Stimulated activated memory B cell treated with anti-CD40 and anti-IgM and Interleukin-4, amounts not matched to agents 10 μg/mL and 1 μg/mL and 100 μg/mL, for 72 hours (primary cell): ENCODE results near the gene VAPB.
"Not testable (repeated sequence)": the region's sequence is repeated elsewhere in the genome, so short reads cannot be mapped to it uniquely, and the experiment has no call there.

Experiments
- ATAC-seq: fragments of 150-1000 bp; cut with Tn5 transposase; 2 replicates; pipeline ENCODE4 v1.10.0; 2021
- H3K27ac Mint-ChIP-seq: one replicate; pipeline ENCODE4 v1.8.0; 2022; ENCODE audit warnings: mild to moderate bottlenecking, mixed read lengths
- H3K27me3 Mint-ChIP-seq: one replicate; pipeline ENCODE4 v1.8.0; 2022; ENCODE audit warnings: mixed read lengths
- H3K36me3 Mint-ChIP-seq: one replicate; pipeline ENCODE4 v1.8.0; 2022; ENCODE audit warnings: mixed read lengths
- H3K4me1 Mint-ChIP-seq: one replicate; pipeline ENCODE4 v1.8.0; 2022; ENCODE audit warnings: mixed read lengths
- H3K4me3 Mint-ChIP-seq: one replicate; pipeline ENCODE4 v1.8.0; 2022; ENCODE audit warnings: mild to moderate bottlenecking, moderate library complexity, mixed read lengths
- H3K9me3 Mint-ChIP-seq: one replicate; pipeline ENCODE4 v1.8.0; 2022; ENCODE audit warnings: mixed read lengths

The VAPB gene

DNA sequence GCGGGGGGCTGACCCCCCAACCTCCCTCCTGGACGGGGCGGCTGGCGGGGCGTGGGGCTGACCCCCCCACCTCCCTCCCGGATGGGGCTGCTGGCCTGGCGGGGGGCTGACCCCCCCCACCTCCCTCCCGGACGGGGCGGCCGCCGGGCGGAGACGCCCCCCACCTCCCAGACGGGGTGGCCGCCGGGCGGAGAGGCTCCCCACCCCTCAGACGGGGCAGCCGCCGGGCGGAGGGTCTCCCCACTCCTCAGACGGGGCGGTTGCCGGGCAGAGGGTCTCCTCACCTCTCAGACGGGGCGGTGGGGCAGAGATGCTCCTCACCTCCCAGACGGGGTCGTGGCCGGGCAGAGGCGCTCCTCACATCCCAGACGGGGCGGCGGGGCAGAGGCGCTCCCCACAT lies 25.2 kb downstream of the VAPB start:
- H3K4me3 Mint-ChIP-seq, H3K27me3 Mint-ChIP-seq, H3K9me3 Mint-ChIP-seq, H3K27ac Mint-ChIP-seq, ATAC-seq: not testable (repeated sequence)
- Mint-ChIP-seq H3K4me1 (peaks cover 32% of the 10 kb centered on the region), H3K36me3 (peaks cover 20% of the 10 kb centered on the region)

DNA sequence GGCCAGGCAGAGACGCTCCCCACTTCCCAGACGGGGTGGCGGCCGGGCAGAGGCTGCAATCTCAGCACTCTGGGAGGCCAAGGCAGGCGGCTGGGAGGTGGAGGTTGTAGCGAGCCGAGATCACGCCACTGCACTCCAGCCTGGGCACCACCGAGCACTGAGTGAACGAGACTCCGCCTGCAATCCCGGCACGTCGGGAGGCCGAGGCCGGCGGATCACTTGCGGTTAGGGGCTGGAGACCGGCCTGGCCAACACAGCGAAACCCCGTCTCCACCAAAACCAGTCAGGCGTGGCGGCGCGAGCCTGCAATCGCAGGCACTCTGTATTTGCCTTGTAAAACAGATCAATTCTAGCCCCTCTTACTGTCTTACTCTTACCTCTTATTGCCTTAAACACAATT lies 25.8 kb downstream of the VAPB start:
- H3K27ac Mint-ChIP-seq, H3K9me3 Mint-ChIP-seq, H3K27me3 Mint-ChIP-seq, H3K4me3 Mint-ChIP-seq, ATAC-seq: not testable (repeated sequence)
- peaks cover 25% of the 10 kb centered on the region for H3K36me3 Mint-ChIP-seq
- H3K4me1 Mint-ChIP-seq, result peaks cover 27% of the 10 kb centered on the region

DNA sequence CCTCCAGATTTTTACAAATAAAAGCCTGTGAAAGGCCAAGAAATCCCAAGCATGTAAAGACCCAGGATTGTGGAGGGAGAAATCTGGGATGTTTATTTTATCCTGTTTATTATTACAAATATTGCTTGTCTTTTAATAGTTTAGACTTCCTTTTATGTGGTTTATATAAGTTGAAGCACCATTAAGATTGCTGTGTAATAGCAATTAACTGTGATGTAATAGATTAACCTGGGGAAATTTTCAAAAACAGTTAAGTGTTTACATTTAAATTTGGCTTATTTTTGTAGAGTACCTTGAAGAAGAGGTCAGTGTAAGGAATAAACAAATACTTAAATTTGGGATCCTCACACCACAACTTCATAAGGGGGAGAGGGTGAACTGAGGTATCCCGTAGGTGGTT lies 27.0 kb downstream of the VAPB start:
- Mint-ChIP-seq H3K27ac (no peak overlapping the region), H3K9me3 (no peaks in the 10 kb centered on the region), H3K4me3 (no peak overlapping the region), H3K36me3 (peaks cover 35% of the 10 kb centered on the region), H3K4me1 (peaks cover 24% of the 10 kb centered on the region), H3K27me3 (no peaks in the 10 kb centered on the region)
- no peak for ATAC-seq

DNA sequence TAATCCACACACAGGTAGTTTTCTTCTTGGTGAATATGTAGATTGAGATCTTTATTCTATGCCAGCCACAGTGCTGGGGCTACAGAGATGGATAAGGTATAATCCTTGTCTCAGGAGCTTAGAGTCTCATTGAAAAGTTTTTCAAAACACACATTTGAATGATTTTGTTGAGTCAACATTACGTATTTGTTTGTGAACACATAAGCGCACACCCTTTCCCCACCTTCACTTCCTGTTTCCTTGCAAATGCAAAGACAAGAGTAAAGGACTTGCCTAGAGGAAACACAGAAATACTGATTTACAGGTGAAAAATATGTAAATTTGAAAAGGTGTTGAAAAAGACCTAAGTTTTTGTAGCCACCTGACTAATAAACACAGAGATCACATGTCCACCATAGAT lies 27.8 kb downstream of the VAPB start:
- Mint-ChIP-seq H3K36me3 (peaks cover 35% of the 10 kb centered on the region), H3K4me1 (peaks cover 24% of the 10 kb centered on the region), H3K4me3 (no peak overlapping the region), H3K27ac (no peak overlapping the region), H3K27me3 (no peaks in the 10 kb centered on the region), H3K9me3 (no peaks in the 10 kb centered on the region)
- no peak for ATAC-seq

DNA sequence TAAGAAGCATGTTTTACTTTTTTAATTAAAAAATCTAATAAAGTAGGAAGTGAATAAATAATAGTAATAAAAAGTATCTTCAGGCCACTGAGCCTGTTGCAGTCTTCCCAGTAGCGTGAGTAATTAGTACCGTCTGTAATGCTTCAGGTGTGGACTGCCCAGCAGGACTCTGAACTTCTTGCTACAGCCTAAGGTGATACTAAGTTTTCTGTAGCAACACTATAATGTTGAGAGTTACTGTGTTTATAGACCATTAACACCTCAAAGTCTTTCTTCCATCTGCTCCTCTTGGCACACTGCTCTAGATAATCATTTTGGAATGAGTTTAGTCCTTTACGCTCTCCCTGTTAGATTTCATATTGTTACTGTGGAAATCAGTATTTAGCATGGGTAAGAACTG lies 28.4 kb downstream of the VAPB start:
- no peak for ATAC-seq
- no peaks in the 10 kb centered on the region for H3K27me3 Mint-ChIP-seq
- H3K4me3 Mint-ChIP-seq, result no peak overlapping the region
- no peaks in the 10 kb centered on the region for H3K9me3 Mint-ChIP-seq
- peaks cover 24% of the 10 kb centered on the region for H3K4me1 Mint-ChIP-seq
- H3K36me3 Mint-ChIP-seq, result peaks cover 35% of the 10 kb centered on the region
- H3K27ac Mint-ChIP-seq, result no peak overlapping the region

DNA sequence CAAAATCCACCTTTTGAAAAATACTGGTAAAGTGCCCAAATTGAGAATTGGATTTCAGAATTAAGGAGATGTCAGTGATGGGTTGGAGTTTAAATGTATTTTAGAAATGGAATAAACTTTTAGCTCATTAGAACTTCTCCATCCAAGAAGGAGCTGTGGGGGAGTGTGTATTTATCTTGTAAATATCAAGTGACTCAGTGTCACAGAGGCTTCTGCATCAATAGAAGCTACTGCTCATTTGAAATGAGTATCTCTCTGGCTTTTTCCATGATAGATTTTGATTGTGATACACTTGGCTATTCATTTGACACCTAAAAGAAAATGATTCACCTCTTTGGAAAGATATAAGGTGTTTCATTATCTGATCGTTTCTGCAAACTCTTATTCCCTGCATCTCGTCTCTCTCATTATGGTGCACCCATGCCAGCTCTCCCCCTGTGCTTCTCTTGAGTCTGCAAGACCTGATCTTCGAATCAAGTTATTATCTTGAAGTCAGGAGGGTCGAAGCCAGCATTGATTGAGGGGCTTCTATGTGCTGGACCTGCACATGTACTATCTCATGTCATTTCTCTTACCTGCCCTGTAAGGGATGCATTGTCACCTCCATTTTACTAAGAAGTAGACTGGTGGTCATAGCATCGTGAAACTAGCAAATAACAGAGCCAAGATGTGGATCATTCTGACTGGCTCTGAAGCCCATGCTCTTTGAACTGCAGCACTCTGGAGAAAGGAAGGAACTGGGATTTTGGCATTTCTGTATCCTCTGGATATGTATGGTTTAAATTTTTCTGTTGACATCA lies 30.1 kb downstream of the VAPB start:
- no peaks in the 10 kb centered on the region for H3K9me3 Mint-ChIP-seq
- H3K4me1 Mint-ChIP-seq, result peaks cover 24% of the 10 kb centered on the region
- H3K27ac Mint-ChIP-seq, result no peak overlapping the region
- H3K4me3 Mint-ChIP-seq, result no peak overlapping the region
- H3K27me3 Mint-ChIP-seq, result no peaks in the 10 kb centered on the region
- peaks cover 38% of the 10 kb centered on the region for H3K36me3 Mint-ChIP-seq
- ATAC-seq, result no peak

DNA sequence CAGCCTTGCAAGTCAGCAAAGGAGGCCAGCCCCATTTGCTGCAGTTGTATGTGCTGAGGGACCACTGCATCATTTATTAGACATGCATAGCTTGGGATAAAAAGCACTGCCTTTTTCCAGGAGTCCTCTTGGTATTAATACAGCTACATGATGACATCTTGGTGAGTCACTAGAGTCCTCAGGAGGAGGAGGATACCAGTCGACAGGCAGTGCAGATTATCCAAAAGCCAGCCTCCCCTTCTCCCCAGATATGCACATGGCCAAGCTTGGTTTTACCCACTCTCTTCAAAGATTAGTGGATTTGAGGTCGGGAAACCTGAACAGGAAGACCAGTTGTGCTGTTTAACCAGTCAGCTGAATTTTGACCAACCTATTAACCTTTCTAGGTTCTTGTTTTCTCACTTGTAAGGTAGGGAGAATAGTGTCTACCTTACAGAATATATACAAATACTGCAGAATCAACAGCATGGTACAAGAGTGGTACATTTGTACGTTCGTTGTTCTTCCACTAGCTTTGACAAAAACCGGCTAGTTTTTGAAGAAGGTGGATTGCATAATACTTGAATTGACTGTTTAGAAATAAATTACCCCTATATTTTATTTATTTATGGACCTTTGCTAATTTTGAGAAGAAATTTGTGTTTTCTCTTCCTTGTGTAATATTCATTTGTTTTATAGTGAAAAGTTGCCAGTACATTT lies 31.9 kb downstream of the VAPB start:
- no peak for ATAC-seq
- Mint-ChIP-seq H3K4me1 (peaks cover 22% of the 10 kb centered on the region), H3K36me3 (peaks cover 42% of the 10 kb centered on the region), H3K27me3 (no peaks in the 10 kb centered on the region), H3K9me3 (no peaks in the 10 kb centered on the region), H3K4me3 (no peak overlapping the region), H3K27ac (no peak overlapping the region)

DNA sequence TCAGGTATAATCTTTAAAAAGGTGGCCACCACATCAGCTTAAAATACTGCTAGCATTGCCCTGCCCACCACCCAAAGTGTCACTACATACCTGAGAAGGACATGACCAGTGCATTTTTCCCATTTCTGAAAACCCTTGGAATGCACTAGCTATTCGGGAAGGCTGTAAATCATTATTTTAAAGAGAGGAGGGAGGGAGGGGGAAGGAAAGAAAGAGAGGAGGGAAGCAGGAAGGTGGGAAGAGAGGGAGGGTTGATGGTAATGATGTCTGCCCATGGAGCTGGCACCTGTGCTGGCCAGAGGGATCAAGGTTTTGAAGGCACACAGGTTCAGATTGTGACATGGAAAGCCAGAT lies 32.4 kb downstream of the VAPB start:
- Mint-ChIP-seq H3K9me3 (no peaks in the 10 kb centered on the region), H3K4me1 (peaks cover 16% of the 10 kb centered on the region), H3K36me3 (peaks cover 38% of the 10 kb centered on the region), H3K27ac (no peak overlapping the region), H3K27me3 (no peaks in the 10 kb centered on the region), H3K4me3 (no peak overlapping the region)
- no peak for ATAC-seq

DNA sequence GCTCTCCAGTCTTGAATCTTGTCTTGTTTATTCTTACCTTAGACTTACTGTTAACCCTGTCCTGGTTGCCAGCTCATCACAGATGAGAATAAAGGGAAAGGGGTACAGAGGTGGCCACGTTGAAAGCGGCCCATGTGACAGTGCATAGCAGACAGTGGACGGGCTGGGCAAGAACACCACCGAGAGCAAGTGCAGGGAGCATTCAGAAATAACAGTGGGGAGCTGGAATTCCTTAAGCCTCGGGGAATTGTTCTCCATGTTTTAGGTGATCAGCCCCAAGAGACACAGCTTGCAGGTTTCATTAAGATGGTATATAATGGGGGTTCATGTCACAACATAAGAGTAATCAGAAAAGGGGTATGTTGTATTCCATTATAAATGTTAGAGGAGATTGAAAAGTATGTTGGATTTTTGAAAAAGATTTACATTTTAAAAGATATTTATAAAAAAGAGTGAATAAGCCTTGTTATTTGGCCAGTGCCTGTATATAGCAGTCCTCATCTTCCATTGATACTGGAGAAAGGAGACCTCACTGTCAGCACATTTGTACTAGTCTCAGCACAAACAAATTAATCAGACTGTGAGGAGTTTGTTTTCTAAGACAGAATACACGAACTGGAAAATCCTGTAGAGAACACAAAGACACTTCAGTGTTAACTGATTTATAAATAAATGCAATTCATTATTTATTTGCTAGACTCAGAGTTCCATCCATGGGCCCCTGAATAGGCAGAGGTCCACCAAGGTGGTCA lies 35.4 kb downstream of the VAPB start:
- ATAC-seq, result no peak
- Mint-ChIP-seq H3K9me3 (no peaks in the 10 kb centered on the region), H3K4me3 (no peak overlapping the region), H3K27ac (no peak overlapping the region), H3K36me3 (peaks cover 26% of the 10 kb centered on the region), H3K4me1 (peaks cover 5% of the 10 kb centered on the region), H3K27me3 (no peaks in the 10 kb centered on the region)

DNA sequence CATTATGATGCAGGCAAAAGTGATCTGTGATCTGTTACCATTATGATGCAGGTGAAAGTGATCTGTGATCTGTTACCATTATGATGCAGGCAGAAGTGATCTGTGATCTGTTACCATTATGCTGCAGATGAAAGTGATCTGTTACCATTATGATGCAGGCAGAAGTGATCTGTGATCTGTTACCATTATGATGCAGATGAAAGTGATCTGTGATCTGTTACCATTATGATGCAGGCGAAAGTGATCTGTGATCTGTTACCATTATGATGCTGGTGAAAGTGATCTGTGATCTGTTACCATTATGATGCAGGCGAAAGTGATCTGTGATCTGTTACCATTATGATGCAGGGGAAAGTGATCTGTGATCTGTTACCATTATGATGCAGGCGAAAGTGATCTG lies 38.5 kb downstream of the VAPB start:
- not testable (repeated sequence) for H3K27me3 Mint-ChIP-seq, ATAC-seq, H3K4me3 Mint-ChIP-seq, H3K27ac Mint-ChIP-seq, H3K9me3 Mint-ChIP-seq
- Mint-ChIP-seq H3K4me1 (peaks cover 16% of the 10 kb centered on the region), H3K36me3 (peaks cover 21% of the 10 kb centered on the region)

DNA sequence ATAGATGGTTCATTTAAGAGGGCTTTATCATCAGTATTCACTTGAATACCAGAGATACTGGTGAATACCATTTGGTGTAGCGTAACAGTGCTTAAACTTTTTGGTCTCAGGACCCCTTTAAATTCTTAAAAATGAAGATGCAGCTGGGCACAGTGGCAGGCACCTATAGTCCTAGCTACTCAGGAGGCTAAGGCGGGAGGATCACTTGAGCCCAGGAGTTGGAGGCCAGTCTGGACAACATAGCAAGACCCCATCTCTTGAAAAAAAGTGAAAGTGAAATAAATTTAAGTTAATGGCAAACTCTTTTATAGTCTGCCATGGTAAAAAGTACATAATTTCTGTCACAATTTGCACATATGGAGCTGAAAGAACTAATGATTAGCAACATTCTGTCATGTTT lies 39.3 kb downstream of the VAPB start:
- H3K27me3 Mint-ChIP-seq, result no peaks in the 10 kb centered on the region
- H3K4me1 Mint-ChIP-seq, result peaks cover 24% of the 10 kb centered on the region
- peaks cover 21% of the 10 kb centered on the region for H3K36me3 Mint-ChIP-seq
- no peak overlapping the region for H3K27ac Mint-ChIP-seq
- H3K9me3 Mint-ChIP-seq, result no peaks in the 10 kb centered on the region
- no peak overlapping the region for H3K4me3 Mint-ChIP-seq
- ATAC-seq, result no peak

DNA sequence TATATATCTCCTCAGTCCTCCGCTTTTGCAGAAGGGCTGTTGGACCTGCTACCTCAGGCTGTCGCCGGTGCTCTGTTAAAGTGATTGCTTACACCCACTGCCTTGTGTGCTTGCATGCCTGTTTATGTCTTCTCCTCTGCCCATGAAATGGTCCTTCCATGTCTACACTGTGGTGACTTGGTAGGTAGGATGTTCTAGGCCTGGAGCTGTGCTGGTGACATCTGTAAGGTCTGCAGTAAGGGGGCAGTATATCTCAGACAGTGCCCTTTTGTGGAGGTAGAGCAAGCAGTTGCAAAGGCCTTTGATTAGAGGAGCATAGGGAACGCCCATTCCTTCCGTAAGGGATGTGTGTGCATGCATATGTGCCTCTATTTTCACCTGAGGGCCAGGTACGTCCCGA lies 40.3 kb downstream of the VAPB start:
- Mint-ChIP-seq H3K9me3 (no peaks in the 10 kb centered on the region), H3K27me3 (no peaks in the 10 kb centered on the region), H3K4me3 (no peak overlapping the region), H3K36me3 (peaks cover 17% of the 10 kb centered on the region), H3K27ac (no peak overlapping the region), H3K4me1 (peaks cover 26% of the 10 kb centered on the region)
- no peak for ATAC-seq

DNA sequence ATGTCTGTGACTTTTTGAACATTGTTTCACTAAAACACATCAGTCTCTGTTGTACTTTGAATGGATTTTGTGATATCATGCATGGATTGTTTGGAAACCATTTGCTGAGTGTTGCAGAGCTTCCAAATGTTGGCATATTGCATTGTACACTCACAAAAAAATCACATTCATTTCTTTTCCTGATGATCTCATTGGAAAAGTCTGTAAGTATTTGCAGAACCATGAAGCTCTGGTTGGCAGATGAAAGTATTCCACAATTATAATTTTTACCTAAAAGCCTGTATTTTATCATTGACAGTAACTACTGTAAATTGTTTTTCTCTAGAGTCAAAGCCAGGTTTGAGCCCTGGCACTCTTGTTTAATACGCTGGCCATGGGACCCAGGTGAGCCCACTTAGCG lies 42.1 kb downstream of the VAPB start:
- ATAC-seq, result no peak
- Mint-ChIP-seq H3K36me3 (peaks cover 23% of the 10 kb centered on the region), H3K4me1 (peaks cover 25% of the 10 kb centered on the region), H3K9me3 (no peaks in the 10 kb centered on the region), H3K27me3 (no peaks in the 10 kb centered on the region), H3K27ac (no peak overlapping the region), H3K4me3 (no peak overlapping the region)

DNA sequence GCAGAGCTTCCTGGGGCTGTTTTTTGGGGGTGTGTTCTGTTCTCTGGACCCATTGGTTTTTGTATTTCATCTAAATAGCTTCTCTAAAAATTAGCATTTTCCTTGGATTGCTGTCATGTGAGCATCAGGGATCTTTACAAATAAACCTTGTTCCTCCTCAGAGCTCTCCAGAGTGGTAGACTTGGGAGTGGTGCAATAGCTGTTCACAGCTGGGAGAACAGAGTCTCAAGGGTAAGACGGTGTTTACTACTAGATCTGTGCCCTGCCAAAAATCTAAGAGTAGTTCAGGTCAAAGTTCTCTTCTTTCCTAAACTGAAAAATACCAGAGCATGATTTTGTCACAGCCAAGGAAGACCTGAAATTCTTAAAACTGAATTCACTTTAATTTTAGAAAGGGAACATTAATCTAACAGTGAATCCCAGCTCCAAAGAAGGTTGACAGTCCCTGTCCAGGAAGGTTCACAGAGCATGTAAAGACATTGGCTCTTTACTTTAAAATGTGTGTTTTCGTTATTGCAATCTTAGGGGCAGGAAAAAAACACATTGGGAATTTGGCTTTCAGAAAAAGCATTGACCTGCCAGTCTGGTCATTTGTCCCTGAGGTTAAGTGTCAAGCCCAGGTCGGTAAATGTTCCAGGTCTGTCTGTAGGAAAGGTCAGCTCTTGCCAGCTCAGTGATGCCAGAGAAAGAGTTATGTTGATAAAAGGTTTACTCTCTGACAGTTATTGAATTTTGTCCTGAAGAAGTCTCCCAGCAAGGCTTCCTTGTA lies 43.3 kb downstream of the VAPB start:
- Mint-ChIP-seq H3K4me1 (peaks cover 28% of the 10 kb centered on the region), H3K27ac (peak overlapping the region; percentile 51), H3K27me3 (no peaks in the 10 kb centered on the region), H3K9me3 (no peaks in the 10 kb centered on the region), H3K4me3 (no peak overlapping the region), H3K36me3 (peaks cover 25% of the 10 kb centered on the region)
- no peak for ATAC-seq

DNA sequence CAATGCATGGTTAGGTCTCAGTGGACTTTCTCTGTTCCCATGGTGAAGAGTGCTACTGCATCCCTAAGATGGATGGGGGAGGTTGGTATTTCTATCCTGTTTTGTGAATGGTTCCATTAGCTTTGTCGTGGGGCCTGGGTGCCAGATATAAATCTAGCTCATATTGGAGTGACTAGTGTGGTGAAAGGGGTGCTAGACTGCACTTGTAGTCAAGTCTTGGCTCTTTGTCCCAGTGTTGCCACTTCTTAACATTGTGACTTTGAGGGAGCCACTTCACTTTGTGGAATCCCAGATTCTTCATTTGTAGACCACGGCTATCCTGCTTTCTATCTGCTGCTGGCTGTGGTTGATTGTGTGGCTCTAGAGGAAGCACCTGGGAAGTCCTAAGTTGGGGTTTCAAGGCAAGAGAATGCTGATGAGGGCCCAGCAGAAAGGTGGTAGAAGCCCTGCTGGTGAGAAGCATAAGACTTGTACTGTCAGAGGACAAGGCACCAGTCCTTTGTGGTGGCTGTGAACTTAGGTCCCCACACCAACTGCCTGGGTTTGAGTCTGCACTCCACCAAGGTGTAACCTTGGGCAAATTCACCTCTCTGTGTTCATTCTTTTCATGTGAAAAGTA lies 44.1 kb downstream of the VAPB start:
- H3K4me1 Mint-ChIP-seq, result peaks cover 35% of the 10 kb centered on the region
- no peak overlapping the region for H3K4me3 Mint-ChIP-seq
- H3K27me3 Mint-ChIP-seq, result no peaks in the 10 kb centered on the region
- ATAC-seq, result no peak
- no peaks in the 10 kb centered on the region for H3K9me3 Mint-ChIP-seq
- peaks cover 31% of the 10 kb centered on the region for H3K36me3 Mint-ChIP-seq
- H3K27ac Mint-ChIP-seq, result peak overlapping the region; percentile 51
